CD4-positive, alpha-beta memory T cell (primary cell): ENCODE results near the gene CETN2. TPM values are rescaled to one million over a fixed set of nuclear protein-coding genes. Genes with fewer than 3 reads are reported as not detected.
A peak's percentile ranks its signal among the peaks of the same experiment; 100 is the strongest.

Source experiments
- CTCF ChIA-PET: fragments of 350-600 bp; sonication (Branson Sonifier 250); formaldehyde crosslinking; loops from one replicate; lab custom pipeline; 2021; ENCODE audit warnings: inconsistent platforms; ENCODE audit not compliant: partially characterized antibody; lab: Charles Lee
- POLR2A ChIA-PET: fragments of 350-600 bp; sonication (Branson Sonifier 250); formaldehyde crosslinking; loops from one replicate; lab custom pipeline; 2021; ENCODE audit not compliant: partially characterized antibody; lab: Charles Lee
- DNase-seq, 5 donors: peaks; one replicate each; pipeline versions ENCODE4 v3.0.0 to v3.0.0-alpha.2; 2020 to 2022; ENCODE audit warnings: mixed read lengths in 1 of 5
- H3K27ac ChIP-seq: one replicate; pipeline ENCODE4 v1.7.0; 2013; ENCODE audit warnings: low read depth, low read length
- H3K27me3 ChIP-seq: 2 replicates; pipeline ENCODE4 v1.7.0; 2013; ENCODE audit warnings: mild to moderate bottlenecking, low read length, moderate library complexity; ENCODE audit not compliant: insufficient read depth
- H3K36me3 ChIP-seq: 2 replicates; pipeline ENCODE4 v1.7.0; 2013; ENCODE audit warnings: mild to moderate bottlenecking, low read length, moderate library complexity; ENCODE audit not compliant: insufficient read depth
- H3K4me1 ChIP-seq: 2 replicates; pipeline ENCODE4 v1.7.0; 2013; ENCODE audit warnings: mild to moderate bottlenecking, low read length, moderate library complexity; ENCODE audit not compliant: insufficient read depth
- H3K4me3 ChIP-seq, 2 donors: one replicate each; pipeline ENCODE4 v1.7.0; 2013; ENCODE audit warnings: low read length in 2 of 2, mild to moderate bottlenecking in 1 of 2
- H3K9me3 ChIP-seq, 2 donors: one replicate each; pipeline ENCODE4 v1.7.0; 2013; ENCODE audit warnings: low read length in 2 of 2, control low read depth in 1 of 2; ENCODE audit not compliant: control insufficient read depth in 1 of 2
- H3K27ac Mint-ChIP-seq, 7 donors: one replicate each; pipeline ENCODE4 v1.8.0; 2020 to 2021; ENCODE audit warnings: mixed read lengths in 7 of 7, mild to moderate bottlenecking in 6 of 7, inconsistent platforms in 3 of 7, moderate library complexity in 3 of 7
- H3K27me3 Mint-ChIP-seq, 2 donors: one replicate each; pipeline ENCODE4 v1.8.0; 2020 to 2021; ENCODE audit warnings: mixed read lengths in 2 of 2
- H3K36me3 Mint-ChIP-seq, 2 donors: one replicate each; pipeline ENCODE4 v1.8.0; 2020 to 2021; ENCODE audit warnings: mixed read lengths in 2 of 2, inconsistent platforms in 1 of 2, mild to moderate bottlenecking in 1 of 2
- H3K4me1 Mint-ChIP-seq, 4 donors: one replicate each; pipeline ENCODE4 v1.8.0; 2020 to 2021; ENCODE audit warnings: mixed read lengths in 4 of 4, mild to moderate bottlenecking in 1 of 4
- H3K4me3 Mint-ChIP-seq, 8 donors: one replicate each; pipeline ENCODE4 v1.8.0; 2020 to 2021; ENCODE audit warnings: mixed read lengths in 8 of 8, mild to moderate bottlenecking in 7 of 8, moderate library complexity in 6 of 8, inconsistent platforms in 3 of 8
- H3K9me3 Mint-ChIP-seq, 8 donors: one replicate each; pipeline ENCODE4 v1.8.0; 2020 to 2021; ENCODE audit warnings: mixed read lengths in 8 of 8, mild to moderate bottlenecking in 5 of 8, inconsistent platforms in 3 of 8, moderate library complexity in 1 of 8
- intact Hi-C: fragments of 100-400 bp; cut with micrococcal nuclease; formaldehyde crosslinking; loops from one replicate; pipeline ENCODE4 v1.15.1; 2023
- polyA plus RNA-seq, 2 donors: library from polyadenylated mRNA; unstranded; fragments of 300-500 nt; fragmentation: Illumina TruSeq; gene quantifications; one replicate each; pipeline ENCODE4 v1.2.3, GENCODE V29; 2021
- total RNA-seq, 2 experiments: library from RNA; stranded (reverse); gene quantifications; one replicate each; pipeline ENCODE4 v1.2.3, GENCODE V29; 2021

Gene CETN2
- total and polyA plus RNA-seq, 4 experiments from 2014 or later = 5.6 to 31.4 (median 15.7) TPM

DNA sequence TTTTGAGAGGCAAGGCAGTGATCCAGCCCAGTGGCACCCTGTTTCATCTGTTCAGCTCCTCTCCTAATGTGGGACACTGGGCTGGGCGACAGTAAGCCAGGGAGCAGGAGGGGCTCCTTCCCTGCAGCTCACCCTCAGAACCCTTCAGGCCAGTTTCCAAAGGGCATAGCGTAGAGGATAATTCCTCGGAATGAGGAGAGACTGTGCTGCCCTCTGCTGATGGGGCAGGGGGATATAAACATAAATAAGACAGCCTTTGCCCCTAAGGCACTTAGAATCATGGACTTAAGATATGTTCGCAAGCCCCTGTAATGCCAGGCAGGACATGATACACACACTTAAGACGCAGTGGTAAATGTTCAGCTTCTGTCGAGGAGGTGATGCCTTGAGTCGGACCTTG, 39.4 kb upstream of the CETN2 start:
- CTCF ChIA-PET = no interaction called here
- Histone ChIP-seq H3K4me3 (no peak overlapping the region), H3K27me3 (no peaks in the 10 kb centered on the region), H3K36me3 (no peaks in the 10 kb centered on the region), H3K4me1 (no peaks in the 10 kb centered on the region), H3K27ac (no peak overlapping the region), H3K9me3 (no peaks in the 10 kb centered on the region)
- no peaks in the 10 kb centered on the region for H3K27me3 Mint-ChIP-seq
- H3K4me1 Mint-ChIP-seq = peaks cover 8 to 14% (median 9%) of the 10 kb centered on the region in 4 donors
- POLR2A ChIA-PET = no interaction called here
- DNase-seq = no peak
- intact Hi-C loops = no loop called here
- H3K27ac Mint-ChIP-seq = peak overlapping the region in 1 of 7 donors; percentile 7
- no peak overlapping the region for H3K4me3 Mint-ChIP-seq
- no peaks in the 10 kb centered on the region for H3K9me3 Mint-ChIP-seq
- peaks cover 9 to 28% of the 10 kb centered on the region in 2 donors for H3K36me3 Mint-ChIP-seq

- Mint-ChIP-seq H3K27me3 (no peaks in the 10 kb centered on the region), H3K9me3 (peaks cover 0 to 2% (median 0%) of the 10 kb centered on the region in 8 donors), H3K36me3 (peaks cover 18 to 41% of the 10 kb centered on the region in 2 donors), H3K4me1 (no peaks in the 10 kb centered on the region), H3K4me3 (no peak overlapping the region), H3K27ac (peak overlapping the region in 1 of 7 donors; percentile 18)
- CTCF ChIA-PET = no interaction called here
- intact Hi-C loops = no loop called here
- no peak for DNase-seq
- no peaks in the 10 kb centered on the region for H3K9me3 ChIP-seq
- no peak overlapping the region for H3K4me3 ChIP-seq
- H3K4me1 ChIP-seq = no peaks in the 10 kb centered on the region
- no peaks in the 10 kb centered on the region for H3K27me3 ChIP-seq
- no peak overlapping the region for H3K27ac ChIP-seq
- no peaks in the 10 kb centered on the region for H3K36me3 ChIP-seq
- POLR2A ChIA-PET = no interaction called here
Observed at GRCh38 chrX:152866386-152866785, 35.8 kb upstream of the CETN2 start.

DNA sequence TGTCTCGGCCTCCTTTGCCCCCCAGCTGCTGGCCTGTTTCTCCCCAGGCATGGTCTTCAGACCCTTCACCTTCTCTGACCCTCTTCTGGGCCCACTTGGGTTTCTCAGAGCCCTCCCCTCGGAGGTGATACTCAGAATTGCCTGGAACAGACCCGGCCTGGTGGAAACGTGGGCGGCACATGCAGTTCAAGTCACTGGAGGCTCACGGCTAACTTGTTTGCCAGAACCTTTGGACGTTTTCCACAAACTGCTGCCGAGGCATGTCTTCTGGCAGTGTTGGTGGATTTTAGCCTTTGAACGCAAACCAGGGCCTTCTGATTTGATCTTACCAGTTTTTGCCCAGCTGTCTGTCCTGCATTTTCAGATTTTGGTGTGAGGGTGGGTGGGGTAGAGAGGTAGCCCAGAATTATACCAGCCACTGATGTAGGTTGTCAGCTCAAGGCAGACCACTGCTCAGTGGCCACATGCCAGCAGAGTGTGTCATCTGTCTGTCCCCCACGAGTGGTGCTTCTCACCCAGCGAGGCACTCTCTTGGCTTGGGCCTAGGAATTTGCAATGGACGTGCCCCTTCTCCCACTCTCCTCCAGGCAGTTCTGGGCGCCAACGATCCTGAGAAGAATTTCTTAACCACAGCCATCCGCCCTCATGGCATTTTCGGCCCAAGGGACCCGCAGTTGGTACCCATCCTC, 34.8 kb upstream of the CETN2 start:
- ChIA-PET POLR2A (no interaction called here), CTCF (no interaction called here)
- no peak overlapping the region for H3K27ac Mint-ChIP-seq
- DNase-seq = no peak
- H3K27me3 Mint-ChIP-seq = no peaks in the 10 kb centered on the region
- H3K4me3 Mint-ChIP-seq = no peak overlapping the region
- H3K36me3 Mint-ChIP-seq = peaks cover 17 to 49% of the 10 kb centered on the region in 2 donors
- H3K4me1 Mint-ChIP-seq = no peaks in the 10 kb centered on the region
- Histone ChIP-seq H3K27ac (no peak overlapping the region), H3K4me1 (no peaks in the 10 kb centered on the region), H3K27me3 (no peaks in the 10 kb centered on the region), H3K9me3 (no peaks in the 10 kb centered on the region), H3K36me3 (no peaks in the 10 kb centered on the region), H3K4me3 (no peak overlapping the region)
- peaks cover 0 to 2% (median 0%) of the 10 kb centered on the region in 8 donors for H3K9me3 Mint-ChIP-seq
- intact Hi-C loops = no loop called here

DNA sequence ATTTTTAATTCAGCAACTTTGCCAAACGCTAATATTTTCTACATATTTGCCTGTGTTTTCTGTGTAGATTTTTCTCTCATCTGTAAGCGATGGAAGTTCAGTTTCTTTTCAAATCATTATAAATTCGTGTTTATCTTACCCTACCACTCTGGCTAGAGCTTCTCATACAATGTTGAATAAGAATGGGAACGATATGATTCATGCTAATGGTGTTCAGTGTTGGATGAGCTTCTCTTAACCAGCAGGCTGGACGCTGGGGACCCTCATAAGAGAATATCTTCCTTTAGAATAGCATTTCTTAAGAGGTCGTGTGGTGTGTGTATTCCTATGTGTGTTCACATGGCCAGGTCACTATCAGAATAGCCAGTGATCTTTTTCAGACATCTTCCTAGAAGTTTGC, 31.3 kb upstream of the CETN2 start:
- DNase-seq = no peak
- no peak overlapping the region for H3K27ac Mint-ChIP-seq
- Histone ChIP-seq H3K9me3 (no peaks in the 10 kb centered on the region), H3K36me3 (no peaks in the 10 kb centered on the region), H3K27ac (no peak overlapping the region), H3K4me3 (no peak overlapping the region), H3K4me1 (no peaks in the 10 kb centered on the region), H3K27me3 (no peaks in the 10 kb centered on the region)
- ChIA-PET POLR2A (no interaction called here), CTCF (no interaction called here)
- no peak overlapping the region for H3K4me3 Mint-ChIP-seq
- peaks cover 9 to 44% of the 10 kb centered on the region in 2 donors for H3K36me3 Mint-ChIP-seq
- H3K9me3 Mint-ChIP-seq = peaks cover 0 to 2% (median 0%) of the 10 kb centered on the region in 8 donors
- H3K4me1 Mint-ChIP-seq = no peaks in the 10 kb centered on the region
- H3K27me3 Mint-ChIP-seq = no peaks in the 10 kb centered on the region
- intact Hi-C loops = no loop called here

- POLR2A ChIA-PET = no interaction called here
- Histone ChIP-seq H3K4me1 (no peaks in the 10 kb centered on the region), H3K36me3 (no peaks in the 10 kb centered on the region), H3K27ac (no peak overlapping the region), H3K27me3 (no peaks in the 10 kb centered on the region), H3K4me3 (no peak overlapping the region), H3K9me3 (no peaks in the 10 kb centered on the region)
- peaks cover 9 to 42% of the 10 kb centered on the region in 2 donors for H3K36me3 Mint-ChIP-seq
- H3K4me1 Mint-ChIP-seq = no peaks in the 10 kb centered on the region
- H3K9me3 Mint-ChIP-seq = peaks cover 0 to 2% (median 0%) of the 10 kb centered on the region in 8 donors
- intact Hi-C loops = no loop called here
- no peak overlapping the region for H3K27ac Mint-ChIP-seq
- no peaks in the 10 kb centered on the region for H3K27me3 Mint-ChIP-seq
- H3K4me3 Mint-ChIP-seq = no peak overlapping the region
- no peak for DNase-seq
- CTCF ChIA-PET = no interaction called here
Observed at GRCh38 chrX:152861116-152861515, 30.6 kb upstream of the CETN2 start.

DNA sequence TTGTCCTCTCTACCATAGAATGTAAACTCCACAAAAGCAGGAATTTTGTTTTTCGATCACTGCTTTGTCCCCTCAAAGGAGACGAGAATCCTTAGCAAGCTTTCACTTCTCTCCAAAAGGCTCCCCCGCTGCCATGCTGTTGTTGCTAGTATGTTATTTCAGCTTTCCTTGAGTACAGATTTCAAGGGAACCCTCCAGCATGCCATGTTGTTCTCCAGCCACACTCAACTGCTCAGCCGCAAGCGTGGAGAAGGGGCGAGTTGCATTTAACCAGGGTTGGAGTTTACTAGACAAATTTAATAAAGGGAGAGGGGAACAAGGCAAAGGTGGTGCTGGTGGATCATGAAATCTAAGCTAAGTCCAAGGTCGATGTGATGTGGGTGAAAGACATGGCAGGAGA, 23.4 kb upstream of the CETN2 start:
- no peaks in the 10 kb centered on the region for H3K27me3 Mint-ChIP-seq
- Histone ChIP-seq H3K9me3 (no peaks in the 10 kb centered on the region), H3K4me3 (no peak overlapping the region), H3K27ac (no peak overlapping the region), H3K4me1 (no peaks in the 10 kb centered on the region), H3K36me3 (peaks cover 5% of the 10 kb centered on the region), H3K27me3 (no peaks in the 10 kb centered on the region)
- ChIA-PET CTCF (no interaction called here), POLR2A (no interaction called here)
- H3K4me3 Mint-ChIP-seq = no peak overlapping the region
- H3K27ac Mint-ChIP-seq = no peak overlapping the region
- intact Hi-C loops = no loop called here
- H3K4me1 Mint-ChIP-seq = peaks cover 0 to 3% (median 0%) of the 10 kb centered on the region in 4 donors
- H3K9me3 Mint-ChIP-seq = no peaks in the 10 kb centered on the region
- H3K36me3 Mint-ChIP-seq = peaks cover 12 to 41% of the 10 kb centered on the region in 2 donors
- no peak for DNase-seq

DNA sequence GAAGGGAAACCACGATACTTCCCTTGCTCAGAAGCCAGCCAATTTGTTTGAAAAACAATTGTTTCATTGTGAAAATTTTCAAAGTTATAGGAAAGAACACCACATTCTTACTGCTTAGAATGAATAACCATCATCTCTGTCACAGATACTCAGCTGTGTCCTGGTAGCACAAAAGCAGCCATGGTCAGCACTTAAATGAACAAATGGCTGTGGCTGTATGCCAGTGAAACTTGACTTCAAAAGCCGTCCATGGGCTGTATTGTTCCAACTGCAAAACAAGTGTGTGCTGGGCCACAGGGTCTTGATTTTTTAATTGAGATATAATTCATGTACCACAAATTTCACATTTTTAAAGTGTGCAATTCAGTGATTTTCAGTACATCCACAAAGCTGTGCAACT, 19.9 kb upstream of the CETN2 start:
- intact Hi-C loops = no loop called here
- H3K4me3 Mint-ChIP-seq = no peak overlapping the region

More for the DNA sequence above, 19.9 kb upstream of the CETN2 start:
- Mint-ChIP-seq H3K27ac (no peak overlapping the region), H3K4me1 (peaks cover 0 to 3% (median 0%) of the 10 kb centered on the region in 4 donors), H3K9me3 (no peaks in the 10 kb centered on the region), H3K27me3 (no peaks in the 10 kb centered on the region), H3K36me3 (peaks cover 12 to 41% of the 10 kb centered on the region in 2 donors)
- Histone ChIP-seq H3K9me3 (no peaks in the 10 kb centered on the region), H3K36me3 (peaks cover 5% of the 10 kb centered on the region), H3K27me3 (no peaks in the 10 kb centered on the region), H3K4me1 (no peaks in the 10 kb centered on the region), H3K4me3 (no peak overlapping the region), H3K27ac (no peak overlapping the region)
- DNase-seq = no peak
- POLR2A ChIA-PET = no interaction called here
- CTCF ChIA-PET = no interaction called here
